Fibroblast of mammary gland (primary cell): ENCODE measurements around the gene ORAI1.
"Not testable (repeated sequence)": the region's sequence is repeated elsewhere in the genome, so short reads cannot be mapped to it uniquely, and the experiment has no call there.

Experiments used
- DNase-seq: peaks from one replicate; pipeline ENCODE4 v3.0.0-alpha.2; 2010; ENCODE audit warnings: low read depth
- H3K4me3 ChIP-seq: 2 replicates; pipeline ENCODE4 v1.5.1; 2011; ENCODE audit warnings: low read depth, mild to moderate bottlenecking, low read length, moderate library complexity; ENCODE audit not compliant: control insufficient read depth
- TF ChIP-seq, protein P1 (sequence below): conservative IDR thresholded peaks from 2 replicates; pipeline ENCODE4 v1.5.1; 2011; ENCODE audit warnings: low read depth, low read length, inconsistent platforms; ENCODE audit not compliant: control insufficient read depth, insufficient read depth

ORAI1 gene

DNA sequence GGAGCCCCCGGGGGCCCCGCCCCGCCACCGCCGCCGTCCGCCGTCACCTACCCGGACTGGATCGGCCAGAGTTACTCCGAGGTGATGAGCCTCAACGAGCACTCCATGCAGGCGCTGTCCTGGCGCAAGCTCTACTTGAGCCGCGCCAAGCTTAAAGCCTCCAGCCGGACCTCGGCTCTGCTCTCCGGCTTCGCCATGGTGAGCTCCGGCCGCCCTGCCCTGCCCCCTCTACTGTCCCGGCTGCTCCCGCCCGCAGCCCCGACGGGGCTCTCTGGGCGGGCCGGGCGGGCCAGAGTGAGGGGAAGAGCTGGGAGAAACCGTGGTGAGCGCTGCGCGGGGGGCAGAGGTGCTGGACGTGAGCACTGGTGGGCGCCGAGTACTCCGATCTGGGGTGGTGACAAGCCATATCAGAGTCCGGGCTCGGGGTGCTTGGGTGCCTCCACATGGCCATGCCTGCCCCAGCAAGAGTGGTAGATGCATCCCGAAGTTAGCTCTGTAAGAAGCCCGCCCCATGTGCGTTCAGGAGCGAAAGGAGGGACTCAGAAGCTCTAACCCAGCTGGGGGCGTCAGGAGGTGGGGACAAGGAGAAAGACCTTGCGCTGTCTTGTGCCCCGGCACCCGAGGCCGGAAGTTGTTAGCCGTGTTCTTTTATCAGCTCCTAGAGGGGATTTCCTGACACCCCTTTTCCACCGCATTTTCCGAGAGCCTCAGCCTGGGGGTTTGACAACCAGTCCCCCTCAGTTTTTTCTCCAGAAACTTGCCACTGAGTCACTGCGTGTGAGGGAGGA lies 717 bp downstream of the ORAI1 start:
- TF ChIP-seq, protein P1, sequence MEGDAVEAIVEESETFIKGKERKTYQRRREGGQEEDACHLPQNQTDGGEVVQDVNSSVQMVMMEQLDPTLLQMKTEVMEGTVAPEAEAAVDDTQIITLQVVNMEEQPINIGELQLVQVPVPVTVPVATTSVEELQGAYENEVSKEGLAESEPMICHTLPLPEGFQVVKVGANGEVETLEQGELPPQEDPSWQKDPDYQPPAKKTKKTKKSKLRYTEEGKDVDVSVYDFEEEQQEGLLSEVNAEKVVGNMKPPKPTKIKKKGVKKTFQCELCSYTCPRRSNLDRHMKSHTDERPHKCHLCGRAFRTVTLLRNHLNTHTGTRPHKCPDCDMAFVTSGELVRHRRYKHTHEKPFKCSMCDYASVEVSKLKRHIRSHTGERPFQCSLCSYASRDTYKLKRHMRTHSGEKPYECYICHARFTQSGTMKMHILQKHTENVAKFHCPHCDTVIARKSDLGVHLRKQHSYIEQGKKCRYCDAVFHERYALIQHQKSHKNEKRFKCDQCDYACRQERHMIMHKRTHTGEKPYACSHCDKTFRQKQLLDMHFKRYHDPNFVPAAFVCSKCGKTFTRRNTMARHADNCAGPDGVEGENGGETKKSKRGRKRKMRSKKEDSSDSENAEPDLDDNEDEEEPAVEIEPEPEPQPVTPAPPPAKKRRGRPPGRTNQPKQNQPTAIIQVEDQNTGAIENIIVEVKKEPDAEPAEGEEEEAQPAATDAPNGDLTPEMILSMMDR, result no peak
- DNase-seq, result peak; percentile 54
- H3K4me3 ChIP-seq, result peak overlapping the region; percentile 77

DNA sequence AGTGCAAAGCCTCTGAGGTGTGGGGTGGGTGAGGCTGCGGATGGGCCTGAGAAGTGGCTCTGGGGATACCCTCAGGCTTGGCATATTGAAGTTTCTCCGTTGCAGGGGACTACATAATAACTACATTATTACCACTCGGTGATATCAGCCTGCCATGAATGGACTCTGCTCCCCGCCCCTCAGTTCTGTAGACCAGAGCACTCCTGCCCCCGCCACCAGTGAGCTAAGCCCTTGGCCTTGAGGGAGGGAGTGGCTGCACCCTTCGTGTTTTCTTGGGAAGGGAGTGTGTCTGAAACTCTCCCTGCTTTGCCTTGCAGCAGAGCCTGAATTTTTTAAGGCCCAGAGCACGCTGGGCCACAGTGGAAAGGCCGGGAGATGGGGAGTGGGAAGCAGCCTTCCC lies 1.7 kb downstream of the ORAI1 start:
- no peak for DNase-seq
- peak overlapping the region; percentile 77 for H3K4me3 ChIP-seq
- TF ChIP-seq, protein P1, result no peak

DNA sequence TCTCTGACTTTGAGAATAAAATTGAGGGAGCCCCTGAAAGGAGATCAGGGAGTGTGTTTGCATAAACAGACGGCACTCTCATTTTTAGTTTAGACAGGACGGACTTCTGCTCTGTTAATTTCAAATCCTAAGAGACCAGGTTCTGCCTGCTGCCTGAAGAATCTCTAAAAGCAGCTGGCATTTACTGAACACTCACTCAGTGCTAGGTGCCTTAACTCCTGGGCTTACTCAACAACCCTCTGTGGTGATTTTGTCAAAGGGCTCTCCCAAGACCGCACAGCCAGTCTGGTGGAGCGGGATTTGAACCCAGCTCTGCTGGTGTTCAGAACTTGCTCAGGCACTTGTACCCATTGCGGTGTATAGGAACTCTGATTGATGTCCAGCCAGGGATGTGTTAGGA lies 2.2 kb downstream of the ORAI1 start:
- TF ChIP-seq, protein P1, result no peak
- DNase-seq, result no peak
- H3K4me3 ChIP-seq, result no peak overlapping the region

DNA sequence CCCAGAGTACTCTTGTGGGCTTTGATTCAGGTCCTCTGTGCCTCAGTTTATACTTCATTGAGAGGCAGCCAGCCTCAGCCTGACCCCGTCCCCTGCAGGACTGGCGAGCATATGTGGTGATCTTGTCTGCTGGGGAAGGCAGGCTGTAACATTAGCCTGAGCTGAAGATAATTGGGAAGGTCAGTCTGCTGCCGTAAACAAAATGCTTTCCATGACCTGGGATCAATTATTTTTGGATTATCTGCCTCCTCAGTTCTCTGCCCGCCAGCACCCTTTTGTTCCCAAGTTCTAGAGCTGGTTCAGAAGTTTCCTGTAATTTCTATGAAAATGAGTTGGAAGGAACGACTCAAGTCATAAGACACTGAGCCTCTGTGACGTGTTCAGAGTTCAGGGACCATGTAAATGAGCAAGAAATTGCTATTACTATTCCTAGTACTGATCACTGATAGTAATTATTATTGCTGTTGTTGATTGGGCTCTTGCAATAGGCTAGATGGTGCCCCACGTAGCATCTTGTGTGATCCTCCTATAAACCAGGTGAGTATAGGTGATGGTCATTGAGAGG lies 4.5 kb downstream of the ORAI1 start:
- no peak overlapping the region for H3K4me3 ChIP-seq
- TF ChIP-seq, protein P1, result no peak
- no peak for DNase-seq

DNA sequence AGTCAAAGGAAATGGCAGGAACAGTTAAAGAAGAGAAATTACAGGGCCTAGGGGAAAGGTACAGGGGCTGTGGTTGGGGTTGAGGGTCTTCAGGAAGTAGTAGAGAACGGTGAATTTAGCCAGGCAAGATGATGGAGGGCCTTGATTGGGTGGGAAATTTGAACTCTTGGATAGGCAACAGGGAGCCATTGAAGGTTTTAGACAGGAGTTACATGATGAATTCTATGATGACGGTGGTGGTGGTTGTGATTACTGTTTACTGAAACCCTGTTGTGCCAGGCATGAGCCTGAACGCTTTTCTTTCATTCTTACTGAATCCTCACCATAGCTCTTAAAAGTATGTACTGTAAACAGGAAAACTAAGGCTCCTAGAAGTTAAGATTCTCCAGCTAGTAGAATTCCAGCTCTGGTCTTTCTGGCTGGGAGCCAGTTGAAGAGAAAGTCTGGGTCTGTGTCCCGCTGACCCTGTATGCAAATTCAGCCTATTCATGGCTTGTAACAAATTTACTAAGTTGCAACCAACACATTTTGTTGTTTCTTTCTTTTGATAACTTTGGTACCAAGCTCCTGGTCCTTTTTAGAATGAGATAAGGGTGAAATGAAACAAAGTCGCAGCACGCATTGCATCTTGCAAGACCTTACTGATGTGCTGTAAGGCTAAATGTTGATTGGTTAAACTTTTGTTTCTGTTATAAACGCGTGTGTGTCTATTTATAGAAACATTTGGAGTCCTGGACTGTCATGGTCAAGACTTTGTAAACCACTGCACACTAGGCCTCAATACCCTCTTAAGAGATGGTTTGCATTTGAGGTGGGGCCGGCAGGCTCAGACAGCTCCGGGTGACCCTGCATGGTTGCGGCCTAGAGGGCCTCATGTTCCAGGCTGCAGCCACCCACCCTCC lies 6.0 kb downstream of the ORAI1 start:
- TF ChIP-seq, protein P1, result no peak
- no peak overlapping the region for H3K4me3 ChIP-seq
- DNase-seq, result no peak

DNA sequence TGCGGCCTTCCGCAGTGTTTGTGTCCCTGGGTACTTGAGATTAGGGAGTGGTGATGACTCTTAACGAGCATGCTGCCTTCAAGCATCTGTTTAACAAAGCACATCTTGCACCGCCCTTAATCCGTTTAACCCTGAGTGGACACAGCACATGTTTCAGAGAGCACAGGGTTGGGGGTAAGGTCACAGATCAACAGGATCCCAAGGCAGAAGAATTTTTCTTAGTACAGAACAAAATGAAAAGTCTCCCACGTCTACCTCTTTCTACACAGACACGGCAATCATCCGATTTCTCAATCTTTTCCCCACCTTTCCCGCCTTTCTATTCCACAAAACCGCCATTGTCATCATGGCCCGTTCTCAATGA lies 7.5 kb downstream of the ORAI1 start:
- DNase-seq, H3K4me3 ChIP-seq: not testable (repeated sequence)

DNA sequence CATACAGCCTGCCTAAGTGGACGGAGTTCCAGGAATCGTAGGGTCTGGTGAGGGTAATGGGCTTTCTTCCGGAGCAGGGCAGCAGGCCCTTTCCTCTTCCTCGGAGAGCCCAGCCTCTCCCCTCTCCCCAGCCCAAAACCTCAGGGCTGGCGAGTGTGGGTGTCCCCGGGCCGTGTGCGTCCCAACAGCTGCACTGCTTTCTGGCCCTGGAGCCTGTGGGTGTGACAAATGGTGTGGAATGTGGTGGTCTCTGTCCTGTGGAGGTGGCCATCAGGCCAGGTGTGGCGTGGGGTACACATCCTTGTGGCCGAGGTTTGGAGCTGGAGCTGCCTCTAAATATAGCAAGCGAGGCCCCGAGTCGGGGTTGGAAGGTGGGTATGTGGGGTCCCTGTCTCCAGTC lies 8.5 kb downstream of the ORAI1 start:
- DNase-seq, result no peak
- TF ChIP-seq, protein P1, result no peak
- H3K4me3 ChIP-seq, result no peak overlapping the region
